T-helper 17 cell (primary cell): ENCODE results near the gene SMIM38. TPM values are rescaled to one million over a fixed set of nuclear protein-coding genes. Genes with fewer than 3 reads are reported as not detected.
A peak's percentile ranks its signal among the peaks of the same experiment; 100 is the strongest.

Experiments
- ATAC-seq: fragments of 150-1000 bp; cut with Tn5 transposase; 2 replicates; pipeline ENCODE4 v1.10.0; 2021; ENCODE audit warnings: mild to moderate bottlenecking, moderate library complexity
- DNase-seq, 3 donors: peaks; one replicate each; pipeline versions ENCODE4 v3.0.0 to v3.0.0-alpha.2; 2020 to 2021
- H3K9me3 ChIP-seq: one replicate; pipeline ENCODE4 v1.7.0; 2013; ENCODE audit warnings: low read length, mild to moderate bottlenecking; ENCODE audit not compliant: control insufficient read depth, poor library complexity, severe bottlenecking
- H3K27ac Mint-ChIP-seq: one replicate; pipeline ENCODE4 v1.8.0; 2022; ENCODE audit warnings: mild to moderate bottlenecking, moderate library complexity, mixed read lengths
- H3K27me3 Mint-ChIP-seq: one replicate; pipeline ENCODE4 v1.8.0; 2022; ENCODE audit warnings: mixed read lengths
- H3K36me3 Mint-ChIP-seq: one replicate; pipeline ENCODE4 v1.8.0; 2022; ENCODE audit warnings: low read depth, mixed read lengths
- H3K4me1 Mint-ChIP-seq: one replicate; pipeline ENCODE4 v1.8.0; 2022; ENCODE audit warnings: mild to moderate bottlenecking, mixed read lengths
- H3K4me3 Mint-ChIP-seq: one replicate; pipeline ENCODE4 v1.8.0; 2022; ENCODE audit warnings: mild to moderate bottlenecking, moderate library complexity, mixed read lengths
- total RNA-seq, 4 donors: library from RNA in 2 of 4; stranded (reverse) in 2 of 4; gene quantifications; one replicate each; pipeline ENCODE4 v1.2.3 and lab custom pipeline; 2022 to 2026

Gene SMIM38
- total RNA-seq, 2 donors from 2014 or later: 0.22 to 0.34 TPM

DNA sequence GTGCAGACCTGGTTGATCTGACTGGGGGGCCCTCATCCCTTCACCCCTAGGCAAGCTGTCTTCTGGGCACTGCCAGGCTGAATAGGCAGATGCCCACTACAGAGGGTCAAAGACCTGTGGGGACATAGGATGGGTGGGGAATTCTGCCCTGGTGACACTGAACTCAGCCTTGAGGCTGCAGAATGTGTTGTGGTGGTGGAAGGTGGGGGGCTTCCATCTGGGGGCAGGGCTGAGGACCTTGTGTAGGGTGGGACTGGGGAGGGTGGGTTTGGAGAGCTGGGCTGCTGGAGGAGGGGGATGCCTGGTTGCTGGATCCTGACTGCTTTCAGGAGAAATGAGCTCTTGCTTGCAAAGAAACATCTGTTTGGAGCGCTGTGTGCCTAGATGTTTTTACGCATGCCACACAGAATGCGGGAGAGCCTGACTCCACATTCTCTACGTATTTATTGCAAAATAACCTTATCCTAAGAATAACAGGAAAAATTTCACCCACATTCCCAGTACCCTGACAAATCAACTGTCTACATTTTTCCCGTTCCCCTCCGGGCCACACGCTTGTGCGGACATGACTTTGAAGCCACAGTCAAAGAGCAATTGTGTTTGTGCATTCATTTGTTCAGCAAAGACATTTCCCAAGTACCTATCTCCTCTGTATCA lies 18.3 kb downstream of the SMIM38 start:
- DNase-seq: no peak

DNA sequence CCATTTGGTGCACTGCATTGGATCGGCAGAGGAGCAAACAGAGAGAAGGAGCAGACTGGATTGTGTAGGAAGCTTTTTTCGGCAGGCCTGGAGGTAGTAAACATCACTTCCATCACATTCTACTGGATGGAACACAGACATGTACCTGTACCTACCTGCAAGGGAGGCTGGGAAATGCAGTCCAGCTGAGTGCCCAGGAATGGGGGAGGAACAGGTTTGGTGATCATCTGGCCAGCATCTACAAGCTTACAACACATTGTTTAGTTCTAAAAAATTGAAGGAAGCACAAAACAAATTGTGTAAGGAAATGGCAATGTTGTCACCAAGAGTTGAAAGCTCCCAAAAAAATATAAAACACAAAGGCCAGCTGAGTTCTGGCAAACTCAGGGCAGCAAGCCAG lies 19.1 kb downstream of the SMIM38 start:
- Mint-ChIP-seq H3K27me3 (peaks cover 5% of the 10 kb centered on the region), H3K4me1 (no peaks in the 10 kb centered on the region), H3K36me3 (no peaks in the 10 kb centered on the region), H3K4me3 (no peak overlapping the region), H3K27ac (no peak overlapping the region)
- ATAC-seq (no peak), DNase-seq (no peak)
- H3K9me3 ChIP-seq: no peaks in the 10 kb centered on the region

More for the DNA sequence above, 18.3 kb downstream of the SMIM38 start:
- no peak for ATAC-seq
- peaks cover 5% of the 10 kb centered on the region for H3K27me3 Mint-ChIP-seq
- H3K4me3 Mint-ChIP-seq: no peak overlapping the region
- H3K9me3 ChIP-seq: no peaks in the 10 kb centered on the region
- no peak overlapping the region for H3K27ac Mint-ChIP-seq
- no peaks in the 10 kb centered on the region for H3K4me1 Mint-ChIP-seq
- no peaks in the 10 kb centered on the region for H3K36me3 Mint-ChIP-seq

DNA sequence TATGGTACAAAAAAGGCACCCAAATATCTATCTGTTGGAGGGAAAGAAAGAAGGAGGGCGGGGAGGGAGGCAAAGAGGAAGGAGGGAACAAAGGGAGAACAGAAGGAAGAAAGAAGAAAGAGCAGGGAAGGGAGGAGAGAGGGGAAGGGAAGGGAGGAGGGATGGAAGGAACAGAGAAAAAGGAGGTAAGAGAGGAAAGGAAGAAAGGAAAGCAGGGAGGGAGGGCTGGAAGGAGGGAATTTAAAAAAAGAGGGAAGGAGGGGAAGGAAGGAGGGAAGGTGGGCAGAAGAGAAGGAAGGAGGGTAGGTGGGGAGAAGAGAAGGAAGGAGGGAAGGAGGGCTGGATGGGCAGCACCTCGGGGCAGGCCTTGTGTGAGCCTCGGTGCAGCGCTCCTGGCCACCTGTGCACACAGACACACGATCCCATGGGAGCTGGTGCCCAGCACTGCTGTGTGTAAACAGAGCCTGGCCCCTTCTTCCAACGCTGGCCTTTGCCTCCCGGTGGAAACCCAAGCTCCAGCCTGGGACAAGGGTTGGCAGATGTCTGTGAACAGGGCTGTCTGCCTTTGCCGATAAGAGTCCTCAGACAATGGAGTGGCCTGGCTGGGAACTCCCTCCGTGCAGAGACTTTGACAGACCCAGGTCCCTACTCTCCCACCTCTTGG lies 23.2 kb downstream of the SMIM38 start:
- Mint-ChIP-seq H3K36me3 (no peaks in the 10 kb centered on the region), H3K27me3 (peaks cover 18% of the 10 kb centered on the region), H3K4me3 (no peak overlapping the region), H3K27ac (no peak overlapping the region), H3K4me1 (no peaks in the 10 kb centered on the region)
- H3K9me3 ChIP-seq: no peaks in the 10 kb centered on the region
- ATAC-seq (no peak), DNase-seq (no peak)

DNA sequence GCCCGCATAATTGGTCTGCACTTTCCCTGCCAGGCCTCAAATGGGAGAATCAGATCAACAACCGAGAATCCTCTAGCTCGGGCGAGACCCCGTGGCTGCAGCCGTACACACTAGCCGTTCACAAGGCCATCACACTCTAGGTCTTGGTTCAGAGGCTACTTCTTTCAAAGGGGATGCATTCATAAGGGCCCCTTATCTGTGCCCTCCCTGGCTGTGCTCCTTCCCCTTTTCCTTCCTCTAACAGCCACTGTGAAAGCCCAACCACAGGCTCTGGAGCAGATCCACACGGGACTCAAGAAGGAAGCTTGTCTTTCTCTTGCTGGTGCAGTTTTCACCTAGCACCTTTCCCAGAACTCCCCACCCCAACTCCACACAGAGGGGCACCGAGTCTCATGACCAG lies 24.5 kb downstream of the SMIM38 start:
- no peaks in the 10 kb centered on the region for H3K9me3 ChIP-seq
- Mint-ChIP-seq H3K4me3 (no peak overlapping the region), H3K36me3 (no peaks in the 10 kb centered on the region), H3K27me3 (peaks cover 18% of the 10 kb centered on the region), H3K27ac (no peak overlapping the region), H3K4me1 (no peaks in the 10 kb centered on the region)
- no peak for ATAC-seq
- no peak for DNase-seq

DNA sequence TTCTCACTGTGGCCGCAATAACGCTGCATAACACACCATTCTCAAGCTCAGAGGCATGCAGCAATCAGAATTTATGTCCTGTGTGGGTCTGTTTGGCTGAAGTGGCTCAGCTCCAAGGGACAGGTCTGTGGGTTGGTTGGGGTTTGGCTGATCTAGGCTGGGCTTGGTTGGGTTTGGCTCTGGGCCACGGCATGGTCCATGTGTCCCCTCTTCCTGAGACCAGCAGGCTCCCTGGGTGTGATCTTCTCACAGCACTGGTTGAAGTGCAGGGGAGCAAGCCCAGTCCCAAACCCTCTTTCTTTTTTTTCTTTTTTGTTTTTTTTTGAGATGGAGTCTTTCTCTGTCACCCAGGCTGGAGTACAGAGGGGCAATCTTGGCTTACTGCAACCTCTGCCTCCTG lies 25.0 kb downstream of the SMIM38 start:
- no peak overlapping the region for H3K27ac Mint-ChIP-seq

DNA sequence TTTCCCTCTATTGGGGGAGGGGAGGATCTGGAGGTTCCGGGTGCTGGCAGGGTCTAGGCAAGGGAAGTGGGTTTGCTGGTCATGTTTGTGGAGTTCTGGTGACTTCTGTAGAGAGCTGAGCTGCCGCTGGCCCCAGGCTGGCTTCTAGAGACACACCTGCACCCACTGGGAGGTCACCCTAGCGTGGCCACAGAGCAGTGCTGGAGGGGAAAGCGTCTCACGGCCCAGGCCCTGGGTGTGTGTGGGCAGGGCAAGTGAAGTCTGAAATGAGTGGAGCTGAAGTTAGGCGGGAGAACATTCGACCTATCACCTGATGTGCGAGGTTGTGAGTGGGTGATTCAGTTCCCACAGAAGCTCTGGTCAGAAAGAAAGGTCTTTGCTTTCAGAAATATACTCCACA lies 27.9 kb downstream of the SMIM38 start:
- Mint-ChIP-seq H3K27me3 (peaks cover 18% of the 10 kb centered on the region), H3K4me1 (no peaks in the 10 kb centered on the region), H3K36me3 (no peaks in the 10 kb centered on the region), H3K27ac (peak overlapping the region; percentile 19), H3K4me3 (no peak overlapping the region)
- ATAC-seq (no peak), DNase-seq (no peak)
- H3K9me3 ChIP-seq: no peaks in the 10 kb centered on the region

More for the DNA sequence above, 25.0 kb downstream of the SMIM38 start:
- Mint-ChIP-seq H3K36me3 (no peaks in the 10 kb centered on the region), H3K27me3 (peaks cover 18% of the 10 kb centered on the region), H3K4me1 (no peaks in the 10 kb centered on the region), H3K4me3 (no peak overlapping the region)
- ATAC-seq (no peak), DNase-seq (no peak)
- H3K9me3 ChIP-seq: no peaks in the 10 kb centered on the region

DNA sequence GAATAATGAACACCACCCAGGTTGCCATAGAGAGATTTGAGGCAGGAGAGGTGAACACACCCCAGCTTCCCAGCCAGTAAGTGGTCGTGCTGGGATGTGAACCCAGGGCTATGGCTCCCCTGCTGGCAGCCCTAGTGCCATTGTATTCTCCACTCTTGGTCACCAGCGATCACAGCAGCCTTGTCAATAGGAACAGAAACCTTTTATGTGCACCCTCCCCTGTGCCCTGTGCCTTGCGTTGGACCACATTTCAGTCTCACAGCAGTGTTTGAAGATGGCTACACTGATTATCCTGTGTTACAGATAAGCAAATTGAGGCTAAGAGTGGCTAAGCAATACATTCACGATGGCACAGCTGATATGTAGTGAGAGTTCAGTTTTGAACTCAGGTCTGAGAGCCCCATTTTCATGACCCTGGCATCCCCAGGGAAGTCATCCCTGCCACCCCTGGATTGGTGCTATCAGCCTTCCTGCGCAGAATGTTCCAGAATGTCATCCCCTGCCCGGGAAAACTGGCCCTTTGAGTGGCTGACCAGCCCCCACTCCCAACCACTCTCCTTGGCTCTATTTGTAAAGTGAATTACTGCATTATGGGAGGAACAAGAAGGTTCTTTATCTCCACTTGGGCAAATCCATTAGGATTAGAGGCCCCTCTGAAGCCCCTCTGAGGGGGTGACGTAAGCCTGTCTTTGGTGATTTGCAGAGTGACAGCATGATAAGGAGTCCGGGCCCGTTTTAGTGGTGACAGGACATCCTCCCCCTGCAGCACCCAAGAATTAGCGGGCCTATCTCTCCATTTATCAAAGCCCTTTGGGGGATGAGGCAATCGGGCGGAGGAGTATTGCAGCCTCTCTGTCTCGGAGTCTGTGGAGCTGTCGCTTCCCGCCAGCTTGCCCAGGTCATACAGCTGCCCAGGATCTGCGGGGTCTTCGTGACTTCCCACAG lies 30.9 kb downstream of the SMIM38 start:
- H3K36me3 Mint-ChIP-seq: no peaks in the 10 kb centered on the region
- no peak overlapping the region for H3K27ac Mint-ChIP-seq
- ATAC-seq: no peak
- no peak overlapping the region for H3K4me3 Mint-ChIP-seq
- H3K27me3 Mint-ChIP-seq: peaks cover 9% of the 10 kb centered on the region
- DNase-seq: no peak
- H3K9me3 ChIP-seq: no peaks in the 10 kb centered on the region
- no peaks in the 10 kb centered on the region for H3K4me1 Mint-ChIP-seq

DNA sequence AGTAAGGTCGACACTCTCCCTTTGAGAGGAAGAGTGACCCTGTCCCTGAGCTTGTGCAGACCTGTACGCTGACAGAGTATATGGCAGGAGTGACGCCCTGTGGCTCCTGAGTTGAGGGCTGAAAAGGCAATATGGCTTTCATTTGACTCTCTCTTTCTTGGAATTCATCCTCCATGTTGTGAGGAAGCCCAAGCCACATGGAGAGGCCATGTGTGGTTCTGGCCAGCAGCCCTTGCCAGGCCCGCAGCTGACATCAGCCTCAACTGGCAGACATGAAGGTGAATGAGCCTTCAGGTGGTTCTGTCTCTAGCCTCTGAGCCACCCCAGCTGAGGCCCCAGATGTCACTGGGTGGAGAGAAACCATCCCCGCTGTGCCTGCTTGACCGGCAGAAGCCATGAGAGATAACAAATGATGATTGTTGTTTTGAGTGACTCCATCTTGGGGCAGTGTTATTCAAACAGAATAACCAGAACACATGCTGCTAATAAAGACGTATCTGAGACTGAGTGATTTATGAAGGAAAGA lies 31.9 kb downstream of the SMIM38 start:
- DNase-seq (no peak), ATAC-seq (no peak)
- Mint-ChIP-seq H3K27ac (no peak overlapping the region), H3K4me1 (no peaks in the 10 kb centered on the region), H3K4me3 (no peak overlapping the region), H3K27me3 (peaks cover 8% of the 10 kb centered on the region), H3K36me3 (no peaks in the 10 kb centered on the region)
- no peaks in the 10 kb centered on the region for H3K9me3 ChIP-seq

DNA sequence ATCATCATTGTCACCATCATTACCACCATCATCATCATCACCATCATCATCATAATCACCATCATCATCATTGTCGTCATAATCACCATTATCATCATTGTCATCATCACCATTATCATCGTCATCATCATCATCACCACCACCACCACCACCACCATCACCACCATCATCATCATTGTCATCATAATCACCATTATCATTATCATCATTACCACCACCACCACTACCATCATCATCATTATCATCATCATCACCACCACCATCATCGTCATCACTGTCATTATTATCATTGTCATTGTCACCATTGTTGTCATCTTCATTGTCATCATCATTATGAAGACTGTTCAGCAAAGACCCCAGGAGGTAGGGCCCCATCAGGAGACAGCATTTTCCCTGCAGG lies 33.3 kb downstream of the SMIM38 start:
- Mint-ChIP-seq H3K4me3 (no peak overlapping the region), H3K4me1 (no peaks in the 10 kb centered on the region), H3K27me3 (no peaks in the 10 kb centered on the region), H3K36me3 (no peaks in the 10 kb centered on the region), H3K27ac (no peak overlapping the region)
- no peaks in the 10 kb centered on the region for H3K9me3 ChIP-seq
- no peak for ATAC-seq
- DNase-seq: no peak

DNA sequence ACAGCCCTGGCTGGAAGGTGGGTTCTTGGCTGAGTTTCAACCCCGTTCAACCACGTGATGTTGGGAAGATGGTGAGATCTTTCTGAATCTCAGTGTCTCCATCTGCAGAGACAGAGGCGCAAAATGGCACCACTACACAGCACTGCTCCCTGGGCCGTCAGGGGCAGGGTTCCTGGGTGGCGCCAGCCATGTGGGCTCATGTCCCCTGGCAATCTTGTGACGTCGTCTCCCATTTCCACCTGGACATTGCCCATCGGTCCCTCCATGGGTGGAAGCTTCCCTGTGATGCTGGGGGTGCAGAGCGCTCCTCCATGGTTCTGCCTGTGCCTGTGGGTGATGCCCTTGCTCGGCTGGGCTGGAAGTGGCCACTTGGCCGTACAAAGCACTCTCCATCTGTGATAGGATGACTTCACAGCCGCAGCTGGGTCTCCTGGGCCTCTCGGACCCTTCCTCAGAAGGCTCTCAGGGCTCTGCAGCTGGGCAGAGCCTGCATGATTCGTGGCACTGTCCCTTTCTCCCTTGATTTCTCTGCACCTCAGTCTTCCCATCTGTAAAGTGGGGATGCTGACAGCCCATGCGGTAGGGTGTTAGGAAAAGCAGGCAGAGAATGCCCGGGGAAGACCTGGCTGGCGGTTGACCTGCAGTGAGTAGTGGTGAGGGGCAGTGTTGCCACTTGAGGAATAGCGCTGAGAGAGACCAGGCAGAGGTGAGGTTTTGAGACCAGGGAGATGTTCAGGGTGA lies 35.2 kb downstream of the SMIM38 start:
- no peak overlapping the region for H3K27ac Mint-ChIP-seq
- ATAC-seq (no peak), DNase-seq (no peak)
- no peak overlapping the region for H3K4me3 Mint-ChIP-seq
- no peaks in the 10 kb centered on the region for H3K27me3 Mint-ChIP-seq
- H3K36me3 Mint-ChIP-seq: no peaks in the 10 kb centered on the region
- no peaks in the 10 kb centered on the region for H3K4me1 Mint-ChIP-seq
- no peaks in the 10 kb centered on the region for H3K9me3 ChIP-seq

DNA sequence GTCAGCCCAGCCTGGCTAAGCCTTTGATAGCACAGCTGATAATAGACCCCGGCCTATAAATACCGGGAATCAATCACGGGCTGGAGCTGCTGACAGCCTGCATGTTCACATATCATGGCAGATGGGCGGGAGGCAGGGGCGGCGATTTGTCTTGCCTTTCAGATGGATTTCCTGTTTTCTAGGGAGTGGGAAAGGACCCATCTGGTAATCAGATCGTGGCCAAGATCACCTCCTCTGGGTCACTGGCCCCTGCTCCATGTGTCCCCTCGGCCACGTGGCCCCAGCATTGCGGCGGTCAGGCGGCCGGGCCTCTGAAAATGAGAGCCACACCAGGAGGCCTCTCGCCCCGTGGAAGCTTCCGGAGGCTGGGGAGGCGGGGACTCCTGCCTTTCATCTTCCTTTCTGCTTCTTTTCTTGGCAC lies 36.6 kb downstream of the SMIM38 start:
- no peak for ATAC-seq
- H3K9me3 ChIP-seq: no peaks in the 10 kb centered on the region
- DNase-seq: no peak
- no peak overlapping the region for H3K4me3 Mint-ChIP-seq
- H3K36me3 Mint-ChIP-seq: no peaks in the 10 kb centered on the region
- H3K27me3 Mint-ChIP-seq: no peaks in the 10 kb centered on the region
- no peak overlapping the region for H3K27ac Mint-ChIP-seq
- no peaks in the 10 kb centered on the region for H3K4me1 Mint-ChIP-seq

DNA sequence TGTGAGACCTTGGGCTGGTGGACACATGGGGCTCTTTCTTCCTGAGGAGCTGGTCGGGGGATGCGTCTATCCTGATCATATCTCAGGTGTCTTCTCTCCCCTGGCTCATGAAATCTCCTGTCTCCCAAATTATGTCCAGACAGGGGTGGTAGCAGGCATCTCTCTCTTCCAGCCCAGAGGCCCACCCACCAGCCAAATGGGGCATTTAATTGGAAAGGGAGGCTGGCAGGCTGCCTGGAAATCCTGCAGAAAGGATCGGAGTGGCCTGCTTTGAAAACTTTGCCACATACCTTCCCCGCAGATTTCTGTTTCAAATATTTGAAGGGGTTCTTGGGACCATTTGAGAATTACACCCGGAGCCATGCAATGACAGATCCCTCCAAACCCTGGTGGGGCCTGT lies 37.4 kb downstream of the SMIM38 start:
- no peaks in the 10 kb centered on the region for H3K36me3 Mint-ChIP-seq
- H3K9me3 ChIP-seq: no peaks in the 10 kb centered on the region
- no peak for ATAC-seq
- H3K27me3 Mint-ChIP-seq: no peaks in the 10 kb centered on the region
- DNase-seq: no peak
- no peaks in the 10 kb centered on the region for H3K4me1 Mint-ChIP-seq
- H3K4me3 Mint-ChIP-seq: no peak overlapping the region
- no peak overlapping the region for H3K27ac Mint-ChIP-seq

DNA sequence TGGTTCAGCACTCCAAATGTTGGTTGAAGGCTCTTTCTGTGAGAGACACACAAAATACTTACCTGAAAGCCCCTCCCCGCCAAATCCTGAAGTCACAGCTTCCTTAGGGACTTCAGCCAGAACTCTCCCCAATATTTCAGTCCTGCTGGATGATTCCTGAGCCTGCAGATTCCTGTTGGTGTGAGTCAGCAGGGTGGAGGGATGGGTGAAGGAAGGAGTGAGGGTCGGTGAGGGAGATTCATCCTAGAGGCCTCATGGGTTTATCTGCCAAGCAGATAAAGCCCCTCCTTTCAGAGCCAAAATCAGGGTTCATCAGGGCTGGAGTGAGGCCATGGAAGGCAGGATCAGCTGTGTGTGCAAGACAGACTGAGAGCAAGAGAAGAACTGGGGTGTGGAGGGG lies 37.9 kb downstream of the SMIM38 start:
- no peaks in the 10 kb centered on the region for H3K9me3 ChIP-seq
- Mint-ChIP-seq H3K27me3 (no peaks in the 10 kb centered on the region), H3K4me1 (no peaks in the 10 kb centered on the region), H3K27ac (no peak overlapping the region), H3K4me3 (no peak overlapping the region), H3K36me3 (no peaks in the 10 kb centered on the region)
- no peak for DNase-seq
- no peak for ATAC-seq
